ENCODE measurements around the gene ZNF451. TPM values are rescaled to one million over a fixed set of nuclear protein-coding genes. Genes with fewer than 3 reads are reported as not detected.

Gene ZNF451
- total RNA-seq, 6 donors from 2014 or later, result 39.7 to 117 (median 42.8) TPM

DNA sequence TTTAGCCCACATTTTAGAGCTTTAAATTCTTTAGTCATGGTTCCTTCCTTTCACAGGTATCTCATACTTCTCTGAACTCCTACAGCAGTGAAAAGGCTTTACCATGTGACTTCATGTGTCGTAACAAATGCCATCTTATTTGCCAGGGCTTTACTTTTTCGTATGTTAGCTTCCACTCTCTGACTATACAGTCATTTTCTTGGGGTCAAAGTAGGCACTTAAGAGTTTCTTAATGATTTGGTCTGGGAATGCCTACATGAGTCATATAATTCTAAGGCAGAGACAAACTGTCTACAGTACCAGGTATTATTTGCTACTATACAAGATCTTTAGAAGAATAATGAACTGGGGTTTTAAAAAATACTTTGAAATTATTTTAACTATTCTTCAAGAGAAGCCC lies 117.2 kb downstream of the ZNF451 start:
- Histone ChIP-seq H3K27me3 (no peaks in the 10 kb centered on the region), H3K4me3 (no peak overlapping the region), H3K27ac (no peak overlapping the region), H3K4me1 (no peaks in the 10 kb centered on the region), H3K36me3 (no peaks in the 10 kb centered on the region), H3K9me3 (no peaks in the 10 kb centered on the region)
- WGBS, 2 donors, result 69 to 74% methylated on average over 2 of the region's 2 CpGs
- no peak for TF ChIP-seq POLR2AphosphoS5 (IDR thresholded peaks at IDR 0.05)
- TF ChIP-seq POLR2A (IDR thresholded peaks at IDR 0.05), result no peak
- TF ChIP-seq, protein P1, sequence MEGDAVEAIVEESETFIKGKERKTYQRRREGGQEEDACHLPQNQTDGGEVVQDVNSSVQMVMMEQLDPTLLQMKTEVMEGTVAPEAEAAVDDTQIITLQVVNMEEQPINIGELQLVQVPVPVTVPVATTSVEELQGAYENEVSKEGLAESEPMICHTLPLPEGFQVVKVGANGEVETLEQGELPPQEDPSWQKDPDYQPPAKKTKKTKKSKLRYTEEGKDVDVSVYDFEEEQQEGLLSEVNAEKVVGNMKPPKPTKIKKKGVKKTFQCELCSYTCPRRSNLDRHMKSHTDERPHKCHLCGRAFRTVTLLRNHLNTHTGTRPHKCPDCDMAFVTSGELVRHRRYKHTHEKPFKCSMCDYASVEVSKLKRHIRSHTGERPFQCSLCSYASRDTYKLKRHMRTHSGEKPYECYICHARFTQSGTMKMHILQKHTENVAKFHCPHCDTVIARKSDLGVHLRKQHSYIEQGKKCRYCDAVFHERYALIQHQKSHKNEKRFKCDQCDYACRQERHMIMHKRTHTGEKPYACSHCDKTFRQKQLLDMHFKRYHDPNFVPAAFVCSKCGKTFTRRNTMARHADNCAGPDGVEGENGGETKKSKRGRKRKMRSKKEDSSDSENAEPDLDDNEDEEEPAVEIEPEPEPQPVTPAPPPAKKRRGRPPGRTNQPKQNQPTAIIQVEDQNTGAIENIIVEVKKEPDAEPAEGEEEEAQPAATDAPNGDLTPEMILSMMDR (IDR thresholded peaks at IDR 0.05), result no peak
- TF ChIP-seq EP300 (IDR thresholded peaks at IDR 0.05), result no peak
- ATAC-seq (ENCODE audit: low FRiP score in 2 of 2) (no peak), DNase-seq (no peak)

DNA sequence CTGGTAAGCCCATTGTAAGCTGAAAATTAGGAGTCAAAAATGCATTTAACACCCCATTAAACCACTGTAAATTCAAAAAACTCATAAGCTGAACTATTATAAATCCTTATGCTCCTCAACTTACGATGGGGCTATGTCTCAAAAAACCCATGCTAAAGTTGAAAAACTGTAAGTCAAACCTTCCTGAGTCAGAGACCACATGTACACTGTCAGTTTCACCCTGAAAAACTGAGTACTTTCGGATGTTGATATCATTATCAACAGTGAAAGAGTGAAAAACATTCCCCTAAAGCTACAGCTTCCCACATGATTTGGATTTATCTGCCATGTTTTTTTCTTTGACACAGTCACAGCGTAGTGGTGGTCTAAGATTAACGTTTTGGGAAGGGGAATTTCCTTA lies 117.9 kb downstream of the ZNF451 start:
- TF ChIP-seq EP300 (IDR thresholded peaks at IDR 0.05) (no peak), POLR2A (IDR thresholded peaks at IDR 0.05) (no peak), POLR2AphosphoS5 (IDR thresholded peaks at IDR 0.05) (no peak)
- TF ChIP-seq, protein P1 (IDR thresholded peaks at IDR 0.05), result no peak
- Histone ChIP-seq H3K27ac (no peak overlapping the region), H3K27me3 (no peaks in the 10 kb centered on the region), H3K4me1 (no peaks in the 10 kb centered on the region), H3K36me3 (no peaks in the 10 kb centered on the region), H3K4me3 (no peak overlapping the region), H3K9me3 (no peaks in the 10 kb centered on the region)
- DNase-seq (no peak), ATAC-seq (ENCODE audit: low FRiP score in 2 of 2) (no peak)
- 84 to 94% methylated on average over 4 of the region's 4 CpGs for WGBS, 2 donors

DNA sequence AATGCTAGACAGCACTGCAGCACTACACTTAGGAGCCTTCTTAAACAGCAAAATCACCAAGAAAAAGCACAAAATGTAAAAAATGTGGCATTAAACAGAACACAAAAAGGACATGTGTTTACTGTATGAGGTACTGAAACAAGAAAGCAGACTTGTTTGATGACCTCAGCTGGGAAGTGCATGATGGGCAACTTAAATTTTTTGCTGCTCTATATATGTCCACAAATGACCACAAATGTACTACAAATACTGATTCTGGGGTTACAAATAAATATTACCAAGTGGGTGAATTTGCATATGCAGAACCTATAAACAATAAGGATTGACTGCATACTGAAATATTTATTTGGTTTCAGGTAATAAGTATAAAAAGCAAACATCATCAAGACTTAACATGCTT lies 119.0 kb downstream of the ZNF451 start:
- no peak for TF ChIP-seq EP300 (IDR thresholded peaks at IDR 0.05)
- no peak for TF ChIP-seq POLR2A (IDR thresholded peaks at IDR 0.05)
- TF ChIP-seq, protein P1 (IDR thresholded peaks at IDR 0.05), result no peak
- no peak for TF ChIP-seq POLR2AphosphoS5 (IDR thresholded peaks at IDR 0.05)
- Histone ChIP-seq H3K4me1 (no peaks in the 10 kb centered on the region), H3K27me3 (no peaks in the 10 kb centered on the region), H3K4me3 (no peak overlapping the region), H3K9me3 (no peaks in the 10 kb centered on the region), H3K36me3 (no peaks in the 10 kb centered on the region), H3K27ac (no peak overlapping the region)
- ATAC-seq (ENCODE audit: low FRiP score in 2 of 2) (no peak), DNase-seq (no peak)

DNA sequence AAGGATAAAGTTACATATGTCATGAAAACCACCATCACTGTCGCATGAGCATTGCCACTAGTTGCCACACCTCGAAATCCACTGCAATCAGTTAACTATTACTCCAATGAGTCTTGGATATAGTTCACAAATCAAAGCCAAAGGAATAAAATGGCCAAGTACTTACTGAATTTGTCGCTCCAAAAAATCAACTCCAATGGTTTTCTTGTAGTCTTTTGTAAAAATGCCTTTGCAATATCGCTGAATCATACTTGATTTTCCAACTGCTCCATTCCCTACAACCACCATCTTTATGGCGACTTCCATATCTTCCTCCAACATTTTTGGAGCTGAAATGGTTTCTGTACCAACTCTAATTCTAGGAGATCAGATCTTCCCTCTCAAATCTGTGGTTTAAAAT lies 120.1 kb downstream of the ZNF451 start:
- Histone ChIP-seq H3K27ac (no peak overlapping the region), H3K36me3 (no peaks in the 10 kb centered on the region), H3K27me3 (no peaks in the 10 kb centered on the region), H3K4me1 (no peaks in the 10 kb centered on the region), H3K4me3 (no peak overlapping the region), H3K9me3 (no peaks in the 10 kb centered on the region)
- 96 to 97% methylated on average over 5 of the region's 5 CpGs for WGBS, 2 donors
- DNase-seq (no peak), ATAC-seq (ENCODE audit: low FRiP score in 2 of 2) (no peak)
- TF ChIP-seq EP300 (IDR thresholded peaks at IDR 0.05), result no peak
- TF ChIP-seq, protein P1 (IDR thresholded peaks at IDR 0.05), result no peak
- no peak for TF ChIP-seq POLR2AphosphoS5 (IDR thresholded peaks at IDR 0.05)
- no peak for TF ChIP-seq POLR2A (IDR thresholded peaks at IDR 0.05)

DNA sequence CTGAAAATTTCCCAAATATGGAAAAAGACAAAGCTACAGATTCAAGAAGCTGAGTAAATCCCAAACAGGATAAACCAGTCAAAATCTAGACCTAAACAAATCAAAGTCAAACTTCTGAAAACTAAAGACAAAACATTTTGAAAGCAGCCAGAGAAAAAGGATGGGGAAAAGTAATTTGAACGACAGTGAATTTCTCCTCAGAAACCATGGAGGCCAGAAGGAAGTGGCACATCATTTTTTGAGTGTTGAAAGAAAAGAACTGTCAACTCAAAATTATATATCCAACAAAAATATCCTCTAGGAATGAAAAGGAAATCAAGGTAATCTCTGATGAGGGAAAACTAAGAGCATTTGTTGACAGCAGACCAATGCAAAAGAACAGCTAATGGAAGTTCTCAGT lies 125.3 kb downstream of the ZNF451 start:
- ATAC-seq (ENCODE audit: low FRiP score in 2 of 2), result no peak
- DNase-seq, result no peak
- Histone ChIP-seq H3K4me1 (no peaks in the 10 kb centered on the region), H3K4me3 (no peak overlapping the region), H3K36me3 (no peaks in the 10 kb centered on the region), H3K27ac (no peak overlapping the region), H3K9me3 (no peaks in the 10 kb centered on the region), H3K27me3 (no peaks in the 10 kb centered on the region)
- TF ChIP-seq POLR2A (IDR thresholded peaks at IDR 0.05) (no peak), EP300 (IDR thresholded peaks at IDR 0.05) (no peak), POLR2AphosphoS5 (IDR thresholded peaks at IDR 0.05) (no peak)
- TF ChIP-seq, protein P1 (IDR thresholded peaks at IDR 0.05), result no peak
- WGBS, 2 donors, result 84 to 88% methylated on average over 1 of the region's 1 CpG

Data from upper lobe of left lung (tissue), 6 donors.